SU-DHL-6 (cell line): ENCODE results near the gene CHST6.
"Not testable (repeated sequence)": the region's sequence is repeated elsewhere in the genome, so short reads cannot be mapped to it uniquely, and the experiment has no call there.

Experiments
- EZH2phosphoT487 ChIP-seq: fragments of 200-600 bp; sonication (generic), shearing (Covaris generic); conservative IDR thresholded peaks from 2 replicates; pipeline ENCODE4 v1.6.1; 2018; ENCODE audit warnings: mild to moderate bottlenecking, antibody characterized with exemption, low read length, moderate library complexity, mixed read lengths
- TF ChIP-seq, protein P1 (sequence below): fragments of 200-600 bp; sonication (generic); IDR thresholded peaks from one replicate; pipeline ENCODE4 v1.5.1; 2017; ENCODE audit warnings: antibody characterized with exemption, mild to moderate bottlenecking, low read length, moderate library complexity; ENCODE audit not compliant: insufficient read depth, poor library complexity, severe bottlenecking

GRCh38 chr16:75501820-75502219 lies 6.6 kb upstream of the CHST6 start:
- TF ChIP-seq, protein P1, sequence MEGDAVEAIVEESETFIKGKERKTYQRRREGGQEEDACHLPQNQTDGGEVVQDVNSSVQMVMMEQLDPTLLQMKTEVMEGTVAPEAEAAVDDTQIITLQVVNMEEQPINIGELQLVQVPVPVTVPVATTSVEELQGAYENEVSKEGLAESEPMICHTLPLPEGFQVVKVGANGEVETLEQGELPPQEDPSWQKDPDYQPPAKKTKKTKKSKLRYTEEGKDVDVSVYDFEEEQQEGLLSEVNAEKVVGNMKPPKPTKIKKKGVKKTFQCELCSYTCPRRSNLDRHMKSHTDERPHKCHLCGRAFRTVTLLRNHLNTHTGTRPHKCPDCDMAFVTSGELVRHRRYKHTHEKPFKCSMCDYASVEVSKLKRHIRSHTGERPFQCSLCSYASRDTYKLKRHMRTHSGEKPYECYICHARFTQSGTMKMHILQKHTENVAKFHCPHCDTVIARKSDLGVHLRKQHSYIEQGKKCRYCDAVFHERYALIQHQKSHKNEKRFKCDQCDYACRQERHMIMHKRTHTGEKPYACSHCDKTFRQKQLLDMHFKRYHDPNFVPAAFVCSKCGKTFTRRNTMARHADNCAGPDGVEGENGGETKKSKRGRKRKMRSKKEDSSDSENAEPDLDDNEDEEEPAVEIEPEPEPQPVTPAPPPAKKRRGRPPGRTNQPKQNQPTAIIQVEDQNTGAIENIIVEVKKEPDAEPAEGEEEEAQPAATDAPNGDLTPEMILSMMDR, result not testable (repeated sequence)
- TF ChIP-seq EZH2phosphoT487, result not testable (repeated sequence)
